DND-41 (cell line): Measurements from ENCODE around the gene GTPBP4.

ENCODE experiments used
- ATAC-seq: fragments of 200-7000 bp; cut with Tn5 transposase; 3 replicates; pipeline ENCODE4 v1.9.1; 2021; ENCODE audit warnings: low read depth; ENCODE audit not compliant: insufficient read depth
- DNase-seq: peaks from one replicate; pipeline ENCODE4 v3.0.0-alpha.2; 2020
- H2AFZ ChIP-seq: 2 replicates; pipeline ENCODE4 v1.6.0; 2012; ENCODE audit warnings: low read depth, low read length
- H3K27ac ChIP-seq: 2 replicates; pipeline ENCODE4 v1.5.1; 2012; ENCODE audit warnings: low read length, inconsistent platforms
- H3K27me3 ChIP-seq: fragments of 200-600 bp; sonication (generic); 2 replicates; pipeline ENCODE4 v1.6.0; 2012; ENCODE audit warnings: low read length, mild to moderate bottlenecking, inconsistent platforms; ENCODE audit not compliant: insufficient read depth, poor library complexity
- H3K36me3 ChIP-seq: 2 replicates; pipeline ENCODE4 v1.5.1; 2012; ENCODE audit warnings: low read length, inconsistent platforms; ENCODE audit not compliant: insufficient read depth
- H3K4me1 ChIP-seq: 2 replicates; pipeline ENCODE4 v1.5.1; 2012; ENCODE audit warnings: mild to moderate bottlenecking, low read length; ENCODE audit not compliant: insufficient read depth
- H3K4me2 ChIP-seq: 2 replicates; pipeline ENCODE4 v1.6.0; 2012; ENCODE audit warnings: mild to moderate bottlenecking, moderate library complexity, low read length, inconsistent platforms; ENCODE audit not compliant: insufficient read depth
- H3K4me3 ChIP-seq, 2 experiments: fragments of 200-600 bp in 1 of 2; shearing (Covaris generic) in 1 of 2; 2 replicates each; pipeline ENCODE4 v1.5.1; 2012 to 2016; ENCODE audit warnings: inconsistent platforms in 2 of 2, low read length in 2 of 2, mild to moderate bottlenecking in 2 of 2, low read depth in 1 of 2, moderate library complexity in 1 of 2
- H3K79me2 ChIP-seq: 2 replicates; pipeline ENCODE4 v1.6.0; 2012; ENCODE audit warnings: low read length, inconsistent platforms; ENCODE audit not compliant: insufficient read depth
- H3K9ac ChIP-seq: 2 replicates; pipeline ENCODE4 v1.6.0; 2012; ENCODE audit warnings: low read depth, mild to moderate bottlenecking, inconsistent platforms, low read length, moderate library complexity
- H3K9me3 ChIP-seq: 2 replicates; pipeline ENCODE4 v1.5.1; 2012; ENCODE audit warnings: low read length, moderate library complexity, mild to moderate bottlenecking, inconsistent platforms; ENCODE audit not compliant: insufficient read depth, severe bottlenecking
- H4K20me1 ChIP-seq: 2 replicates; pipeline ENCODE4 v1.6.0; 2012; ENCODE audit warnings: low read length; ENCODE audit not compliant: insufficient read depth
- EZH2 ChIP-seq: IDR thresholded peaks from 3 replicates; pipeline ENCODE4 v1.6.1; 2012; ENCODE audit warnings: borderline replicate concordance, low read depth, mild to moderate bottlenecking, moderate library complexity, low read length, inconsistent platforms; ENCODE audit not compliant: severe bottlenecking
- TF ChIP-seq, protein P1 (sequence below): IDR thresholded peaks from 2 replicates; pipeline ENCODE4 v1.5.1; 2012; ENCODE audit warnings: borderline replicate concordance, low read length, moderate library complexity, mild to moderate bottlenecking; ENCODE audit not compliant: poor library complexity, severe bottlenecking; ENCODE audit errors: extremely low read depth

GTPBP4 gene

DNA sequence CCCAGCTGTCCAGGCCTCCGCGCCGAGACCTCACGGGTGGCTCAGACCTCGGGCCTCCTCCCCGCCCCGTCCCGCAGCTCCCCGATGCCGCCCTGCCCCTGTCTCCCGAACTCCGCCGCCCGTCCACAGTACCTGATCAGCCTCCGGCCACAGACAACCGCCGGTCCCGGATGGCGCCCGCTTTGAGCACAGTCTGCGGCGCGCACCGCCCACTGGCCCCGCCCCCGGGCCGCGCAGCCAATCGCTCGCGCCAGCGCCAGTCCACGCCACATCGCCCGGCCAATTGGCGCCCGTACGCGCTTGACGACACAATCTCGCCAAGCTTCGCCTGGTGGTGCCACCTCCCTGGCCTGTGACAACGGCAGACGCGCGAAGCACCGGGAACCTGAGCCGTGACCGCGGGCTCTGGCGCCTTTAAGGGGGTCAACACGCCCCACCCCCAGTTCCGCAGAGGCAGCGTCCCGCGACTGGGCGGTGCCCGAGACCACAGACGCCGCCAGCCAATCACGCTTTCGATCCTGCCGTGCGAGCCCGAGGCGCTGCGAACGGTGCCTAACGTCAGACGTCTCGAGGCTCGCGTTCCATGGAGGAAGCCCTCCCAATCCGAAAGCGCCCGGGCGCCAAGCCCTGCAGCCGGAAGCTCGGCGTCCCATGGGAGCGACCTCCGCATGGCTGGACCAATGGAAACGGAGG lies 60.6 kb downstream of the GTPBP4 start, which contains the start of gene IDI1:
IDI1 (minus strand) TSS at position 388 of the 693 bp plus-strand sequence; CDS start at position 272, 116 bp downstream.
- no peak for TF ChIP-seq EZH2
- TF ChIP-seq, protein P1, sequence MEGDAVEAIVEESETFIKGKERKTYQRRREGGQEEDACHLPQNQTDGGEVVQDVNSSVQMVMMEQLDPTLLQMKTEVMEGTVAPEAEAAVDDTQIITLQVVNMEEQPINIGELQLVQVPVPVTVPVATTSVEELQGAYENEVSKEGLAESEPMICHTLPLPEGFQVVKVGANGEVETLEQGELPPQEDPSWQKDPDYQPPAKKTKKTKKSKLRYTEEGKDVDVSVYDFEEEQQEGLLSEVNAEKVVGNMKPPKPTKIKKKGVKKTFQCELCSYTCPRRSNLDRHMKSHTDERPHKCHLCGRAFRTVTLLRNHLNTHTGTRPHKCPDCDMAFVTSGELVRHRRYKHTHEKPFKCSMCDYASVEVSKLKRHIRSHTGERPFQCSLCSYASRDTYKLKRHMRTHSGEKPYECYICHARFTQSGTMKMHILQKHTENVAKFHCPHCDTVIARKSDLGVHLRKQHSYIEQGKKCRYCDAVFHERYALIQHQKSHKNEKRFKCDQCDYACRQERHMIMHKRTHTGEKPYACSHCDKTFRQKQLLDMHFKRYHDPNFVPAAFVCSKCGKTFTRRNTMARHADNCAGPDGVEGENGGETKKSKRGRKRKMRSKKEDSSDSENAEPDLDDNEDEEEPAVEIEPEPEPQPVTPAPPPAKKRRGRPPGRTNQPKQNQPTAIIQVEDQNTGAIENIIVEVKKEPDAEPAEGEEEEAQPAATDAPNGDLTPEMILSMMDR = no peak
- H3K9me3 ChIP-seq = no peaks in the 10 kb centered on the region
- no peaks in the 10 kb centered on the region for H3K27me3 ChIP-seq
- peak within 1 kb of the TSS; percentile 80 to 83 for H3K4me3 ChIP-seq
- peak; percentile 99 for DNase-seq
- H3K4me2 ChIP-seq = peak within 1 kb of the TSS; percentile 95
- H3K9ac ChIP-seq = peak within 1 kb of the TSS; percentile 79
- ATAC-seq = peak; percentile 84
- peaks cover 68% of the 10 kb centered on the region for H3K36me3 ChIP-seq
- H2AFZ ChIP-seq = peak within 1 kb of the TSS; percentile 67
- peaks cover 70% of the 10 kb centered on the region for H3K4me1 ChIP-seq
- H4K20me1 ChIP-seq = peaks cover 51% of the 10 kb centered on the region
- H3K27ac ChIP-seq = peak within 1 kb of the TSS; percentile 86
- peaks cover 82% of the 10 kb centered on the region for H3K79me2 ChIP-seq

DNA sequence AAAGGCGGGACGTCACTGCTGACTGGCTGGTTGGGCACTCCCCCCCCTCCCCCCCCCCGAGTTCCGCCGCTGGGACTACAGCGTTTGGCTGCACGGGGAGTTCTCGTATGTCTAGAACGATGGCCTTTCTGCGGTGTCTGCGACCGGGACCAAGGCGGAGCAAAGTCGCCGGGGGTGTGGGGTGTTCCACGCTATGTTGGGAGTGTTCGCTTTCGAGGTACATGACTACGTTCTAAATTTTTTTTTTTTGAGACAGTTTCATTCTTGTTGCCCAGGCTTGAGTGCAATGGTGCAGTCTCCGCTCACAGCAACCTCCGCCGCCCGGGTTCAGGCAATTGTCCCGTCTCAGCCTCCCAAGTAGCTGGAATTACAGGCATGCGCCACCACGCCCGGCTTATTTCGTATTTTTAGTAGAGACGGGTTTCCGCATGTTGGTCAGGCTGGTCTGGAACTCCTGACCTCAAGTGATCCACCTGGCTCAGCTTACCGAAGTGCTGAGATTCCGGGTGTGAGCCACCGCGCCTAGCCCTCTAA lies 61.3 kb downstream of the GTPBP4 start:
- no peak for TF ChIP-seq EZH2
- H3K27me3 ChIP-seq = no peaks in the 10 kb centered on the region
- H2AFZ ChIP-seq = peak overlapping the region; percentile 67
- peaks cover 70% of the 10 kb centered on the region for H3K4me1 ChIP-seq
- H3K79me2 ChIP-seq = peaks cover 82% of the 10 kb centered on the region
- DNase-seq (no peak), ATAC-seq (peak; percentile 1; the same call in 1 of the 3 replicates)
- peaks cover 68% of the 10 kb centered on the region for H3K36me3 ChIP-seq
- peaks cover 48% of the 10 kb centered on the region for H4K20me1 ChIP-seq
- H3K4me3 ChIP-seq = peak overlapping the region; percentile 80 to 83
- H3K9me3 ChIP-seq = no peaks in the 10 kb centered on the region
- H3K4me2 ChIP-seq = peak overlapping the region; percentile 95
- peak overlapping the region; percentile 76 for H3K27ac ChIP-seq
- peak overlapping the region; percentile 79 for H3K9ac ChIP-seq

DNA sequence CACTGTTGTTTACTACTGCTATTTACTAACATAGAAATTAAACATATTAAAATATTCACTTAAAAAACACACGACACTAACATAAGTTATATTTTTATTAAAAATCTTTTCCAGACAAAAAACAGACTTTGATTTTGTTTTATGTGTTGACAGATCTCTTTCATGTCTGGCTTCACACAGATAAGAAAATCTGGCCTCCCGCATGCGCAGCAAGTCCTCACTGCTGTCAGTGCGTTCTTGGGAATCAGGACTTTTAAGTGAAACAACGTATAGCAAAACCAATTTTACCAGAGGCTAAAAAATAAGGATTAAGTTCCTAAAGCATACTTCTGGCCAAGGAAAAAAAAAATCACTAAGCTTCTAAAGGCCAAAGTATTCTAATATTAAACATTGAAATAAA lies 61.9 kb downstream of the GTPBP4 start:
- peaks cover 70% of the 10 kb centered on the region for H3K4me1 ChIP-seq
- DNase-seq (peak; percentile 48), ATAC-seq (no peak)
- peak overlapping the region; percentile 76 for H3K27ac ChIP-seq
- H4K20me1 ChIP-seq = peaks cover 47% of the 10 kb centered on the region
- H3K9ac ChIP-seq = peak overlapping the region; percentile 79
- H3K4me2 ChIP-seq = peak overlapping the region; percentile 95
- peaks cover 67% of the 10 kb centered on the region for H3K36me3 ChIP-seq
- no peaks in the 10 kb centered on the region for H3K9me3 ChIP-seq
- no peak overlapping the region; the same call in 1 of the 2 replicates for H2AFZ ChIP-seq
- peak overlapping the region; percentile 80 to 83; a peak in 3 of 4 replicates for H3K4me3 ChIP-seq
- TF ChIP-seq EZH2 = no peak
- TF ChIP-seq, protein P1 = no peak
- no peaks in the 10 kb centered on the region for H3K27me3 ChIP-seq
- peaks cover 82% of the 10 kb centered on the region for H3K79me2 ChIP-seq

DNA sequence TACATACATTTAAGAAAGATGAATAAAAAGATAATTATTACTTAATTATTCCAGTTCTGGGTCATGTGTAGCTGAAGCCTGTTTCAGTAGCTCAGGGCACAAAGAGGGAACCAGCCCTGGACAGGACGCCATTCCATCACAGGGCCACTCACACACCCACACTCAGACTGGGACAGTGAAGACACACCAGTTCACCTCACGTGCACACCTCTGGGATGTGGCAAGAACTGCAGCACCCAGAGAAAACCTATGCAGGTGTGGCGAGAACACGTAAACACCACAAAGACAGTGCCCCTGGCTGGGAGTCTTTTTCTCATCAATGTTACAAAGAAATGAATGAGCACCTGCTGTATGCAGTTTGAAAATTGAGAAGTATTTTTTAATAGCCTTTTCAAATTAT lies 62.3 kb downstream of the GTPBP4 start:
- peak overlapping the region; percentile 76; the same call in 1 of the 2 replicates for H3K27ac ChIP-seq
- DNase-seq = peak; percentile 35
- H3K27me3 ChIP-seq = no peaks in the 10 kb centered on the region
- peaks cover 64% of the 10 kb centered on the region for H3K36me3 ChIP-seq
- ATAC-seq = no peak
- no peak overlapping the region for H2AFZ ChIP-seq
- peak overlapping the region; percentile 95 for H3K4me2 ChIP-seq
- H3K79me2 ChIP-seq = peaks cover 82% of the 10 kb centered on the region
- H3K9me3 ChIP-seq = no peaks in the 10 kb centered on the region
- peak overlapping the region; percentile 80 to 83; a peak in 3 of 4 replicates for H3K4me3 ChIP-seq
- TF ChIP-seq, protein P1 = no peak
- H3K9ac ChIP-seq = peak overlapping the region; percentile 79
- peaks cover 43% of the 10 kb centered on the region for H4K20me1 ChIP-seq
- peaks cover 70% of the 10 kb centered on the region for H3K4me1 ChIP-seq
